Thyroid gland (tissue), 4 donors: ENCODE data around the gene FARS2.

Experiments
- CTCF ChIP-seq, 6 experiments: fragments of 200-600 bp in 3 of 6; fragments of 450-650 bp in 3 of 6; sonication (generic) in 3 of 6; IDR thresholded peaks; one replicate each; pipeline ENCODE4 v1.5.1; 2016 to 2019; ENCODE audit warnings: antibody characterized with exemption in 6 of 6, mild to moderate bottlenecking in 2 of 6, inconsistent platforms in 1 of 6, moderate library complexity in 1 of 6
- POLR2A ChIP-seq, 2 donors: fragments of 450-650 bp; IDR thresholded peaks; one replicate each; pipeline ENCODE4 v1.6.1; 2017; ENCODE audit warnings: antibody characterized with exemption in 2 of 2, mild to moderate bottlenecking in 2 of 2, moderate library complexity in 1 of 2

- no peak for TF ChIP-seq CTCF (IDR thresholded peaks at IDR 0.05)
- TF ChIP-seq POLR2A (IDR thresholded peaks at IDR 0.05) = no peak
Measured at GRCh38 chr6:5693225-5694145, 432.2 kb downstream of the FARS2 start.
